ENCODE results near the gene ADARB2.

The ADARB2 gene

DNA sequence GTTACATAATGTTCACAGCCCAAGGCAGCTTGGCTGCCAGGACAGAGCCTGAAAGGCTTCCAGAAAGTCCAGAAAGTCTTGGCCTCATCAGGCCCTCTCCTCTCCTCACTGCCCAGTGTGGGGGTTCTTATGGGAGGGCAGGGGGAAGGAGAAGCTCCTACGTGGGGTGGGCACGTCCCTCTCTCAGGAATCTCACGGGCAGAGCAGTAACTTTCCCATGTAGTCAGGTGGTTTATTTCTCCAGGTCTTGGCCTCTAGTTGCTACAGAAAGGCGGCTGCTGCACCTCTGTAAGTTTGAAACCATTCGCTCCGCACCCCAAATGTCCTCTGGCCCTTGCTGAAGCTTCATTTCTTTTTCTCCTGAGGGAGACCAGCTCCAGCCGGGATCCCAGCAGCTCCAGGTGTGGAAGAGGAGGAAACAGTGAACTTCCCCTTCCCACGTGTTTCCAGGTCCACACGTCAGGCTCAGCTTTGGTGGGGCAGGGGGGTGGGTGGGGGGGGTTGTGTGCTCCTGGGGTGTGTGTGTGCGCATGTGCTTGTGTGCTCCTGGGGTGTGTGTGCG lies 360.9 kb downstream of the ADARB2 start:
- DNase-seq: no peak

- no peak for DNase-seq
Observed at GRCh38 chr10:1375346-1376170, 361.8 kb downstream of the ADARB2 start.

DNA sequence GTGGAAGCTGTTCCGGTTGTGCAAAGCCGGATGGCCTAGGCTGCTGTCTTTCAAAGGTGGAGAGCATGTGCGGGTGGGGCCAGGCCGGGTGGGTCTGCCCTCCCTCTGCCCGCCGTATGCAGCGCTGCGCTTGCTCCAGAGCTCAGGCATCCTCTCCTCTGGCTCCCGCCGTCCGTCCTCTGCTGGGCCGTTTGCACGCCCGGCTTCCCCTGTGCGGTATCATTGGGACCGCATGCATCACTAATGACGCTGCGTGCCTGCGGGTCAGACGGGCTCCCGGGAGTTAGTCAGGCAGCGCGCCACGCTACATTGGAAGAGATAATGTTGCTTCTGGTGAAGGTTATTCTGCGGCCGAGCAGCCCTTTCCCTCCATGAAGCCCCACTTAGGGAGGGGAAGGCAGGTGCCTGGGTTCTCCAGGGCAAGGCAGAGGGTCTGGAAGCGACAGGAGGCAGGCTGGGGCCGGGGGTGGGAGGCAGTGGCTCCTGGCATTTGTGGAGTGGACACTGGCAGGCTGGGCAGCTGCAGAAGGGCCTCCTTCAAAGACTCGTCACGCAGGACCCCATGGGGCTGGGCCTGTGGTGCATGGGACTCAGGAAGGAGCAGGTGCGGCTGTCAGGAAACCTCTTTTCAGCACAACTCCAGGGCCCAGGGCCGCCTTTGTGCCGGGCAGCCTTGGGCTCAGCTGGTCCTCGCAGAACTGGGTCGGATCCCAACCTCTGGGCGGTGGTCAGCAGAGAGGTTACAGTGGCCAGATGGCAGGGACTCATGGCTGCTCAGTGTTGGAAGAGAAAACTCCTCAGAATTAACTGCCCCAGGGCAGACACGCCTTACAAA lies 362.6 kb downstream of the ADARB2 start:
- no peak for DNase-seq

DNA sequence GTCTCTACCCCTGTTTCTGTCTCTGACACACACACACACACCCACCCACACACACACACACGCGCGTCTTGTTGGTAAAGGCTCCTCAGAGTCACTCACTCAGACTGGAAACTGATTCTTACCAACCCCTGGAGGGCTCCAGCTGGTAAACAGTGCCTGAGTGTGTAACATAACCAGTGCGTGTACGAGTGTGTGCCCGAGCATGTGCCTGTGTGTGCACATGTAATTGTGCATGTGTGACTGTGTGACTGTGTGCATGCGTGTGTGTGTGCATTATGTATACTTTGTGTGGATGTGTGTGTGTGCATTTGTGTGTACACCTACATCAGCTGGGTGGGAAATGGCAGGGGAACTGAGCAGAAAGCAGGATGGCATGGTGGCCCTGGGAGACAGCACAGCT lies 364.0 kb downstream of the ADARB2 start:
- no peak for DNase-seq

DNA sequence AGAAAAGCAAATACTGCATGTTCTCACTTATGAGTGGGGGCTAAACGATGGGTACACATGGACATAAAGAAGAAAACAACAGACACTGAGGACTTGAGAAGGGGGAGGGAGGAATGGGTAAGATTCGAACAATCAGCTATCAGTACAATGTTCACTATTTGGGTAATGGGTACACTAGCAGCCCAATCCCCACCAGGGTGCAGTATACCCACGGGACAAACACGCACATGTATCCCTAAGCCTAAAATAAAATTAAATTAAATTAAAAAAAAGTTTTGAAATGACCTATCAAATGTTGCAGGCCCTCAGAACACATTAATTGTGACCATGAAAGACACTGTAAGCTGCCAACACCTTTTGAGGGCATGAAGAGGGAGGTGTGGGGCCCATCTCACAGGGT lies 365.1 kb downstream of the ADARB2 start:
- DNase-seq: no peak

- no peak for DNase-seq
Observed at GRCh38 chr10:1370298-1370697, 367.0 kb downstream of the ADARB2 start.

DNA sequence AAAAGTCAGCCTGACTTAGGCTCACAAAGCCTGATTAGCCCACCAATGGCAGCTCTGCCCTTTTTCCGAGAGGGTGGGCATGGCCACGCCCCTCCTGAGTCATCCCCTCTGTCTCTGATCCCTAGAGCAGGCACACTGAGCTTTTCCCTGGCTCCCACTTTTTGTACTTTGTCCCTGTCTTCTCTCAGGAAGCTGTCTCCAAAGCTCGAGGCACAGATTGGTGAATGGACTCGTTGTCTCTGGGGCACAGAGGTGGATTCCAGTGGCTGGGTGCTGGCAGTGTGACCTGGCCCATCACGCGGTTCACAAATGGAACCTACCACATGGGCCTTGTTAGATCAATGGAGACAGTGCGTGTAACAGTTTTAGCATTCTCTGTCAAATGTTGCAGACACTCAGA lies 367.7 kb downstream of the ADARB2 start:
- DNase-seq: no peak

DNA sequence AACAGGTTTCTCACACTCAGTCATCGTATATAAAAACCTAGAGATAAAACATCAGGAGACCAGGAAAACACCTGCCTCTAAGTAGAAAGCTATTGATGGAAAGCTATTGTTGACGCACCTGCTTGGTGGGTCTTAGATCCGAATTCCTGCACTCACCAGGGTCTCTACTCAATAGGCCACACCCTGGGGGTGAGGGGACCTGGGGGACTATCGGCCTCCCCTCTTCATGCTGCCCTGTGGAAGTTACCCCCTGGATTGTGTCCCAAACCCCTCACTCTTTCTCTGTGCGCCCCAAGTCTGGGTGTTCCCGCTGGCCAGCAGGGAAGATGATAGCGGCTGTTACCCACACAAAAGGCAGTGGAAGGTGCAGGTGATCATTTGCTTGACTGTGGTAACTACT lies 368.1 kb downstream of the ADARB2 start:
- DNase-seq: no peak

DNA sequence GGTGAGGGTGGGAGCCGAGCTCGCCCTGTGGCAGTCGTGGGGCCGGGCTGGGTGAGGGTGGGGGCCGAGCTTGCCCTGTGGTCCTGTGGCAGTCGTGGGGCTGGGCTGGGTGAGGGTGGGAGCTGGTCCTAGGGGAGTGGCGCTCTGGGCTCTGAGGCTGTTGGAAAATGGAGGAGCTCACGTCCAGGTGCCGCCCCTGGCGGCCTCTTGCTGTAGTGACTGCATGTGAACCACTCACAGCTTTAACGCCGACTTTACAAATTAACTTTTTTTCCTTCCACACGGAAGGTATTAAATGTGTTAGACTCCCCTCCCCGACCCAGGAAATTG lies 368.5 kb downstream of the ADARB2 start:
- DNase-seq: peak; percentile 41

DNA sequence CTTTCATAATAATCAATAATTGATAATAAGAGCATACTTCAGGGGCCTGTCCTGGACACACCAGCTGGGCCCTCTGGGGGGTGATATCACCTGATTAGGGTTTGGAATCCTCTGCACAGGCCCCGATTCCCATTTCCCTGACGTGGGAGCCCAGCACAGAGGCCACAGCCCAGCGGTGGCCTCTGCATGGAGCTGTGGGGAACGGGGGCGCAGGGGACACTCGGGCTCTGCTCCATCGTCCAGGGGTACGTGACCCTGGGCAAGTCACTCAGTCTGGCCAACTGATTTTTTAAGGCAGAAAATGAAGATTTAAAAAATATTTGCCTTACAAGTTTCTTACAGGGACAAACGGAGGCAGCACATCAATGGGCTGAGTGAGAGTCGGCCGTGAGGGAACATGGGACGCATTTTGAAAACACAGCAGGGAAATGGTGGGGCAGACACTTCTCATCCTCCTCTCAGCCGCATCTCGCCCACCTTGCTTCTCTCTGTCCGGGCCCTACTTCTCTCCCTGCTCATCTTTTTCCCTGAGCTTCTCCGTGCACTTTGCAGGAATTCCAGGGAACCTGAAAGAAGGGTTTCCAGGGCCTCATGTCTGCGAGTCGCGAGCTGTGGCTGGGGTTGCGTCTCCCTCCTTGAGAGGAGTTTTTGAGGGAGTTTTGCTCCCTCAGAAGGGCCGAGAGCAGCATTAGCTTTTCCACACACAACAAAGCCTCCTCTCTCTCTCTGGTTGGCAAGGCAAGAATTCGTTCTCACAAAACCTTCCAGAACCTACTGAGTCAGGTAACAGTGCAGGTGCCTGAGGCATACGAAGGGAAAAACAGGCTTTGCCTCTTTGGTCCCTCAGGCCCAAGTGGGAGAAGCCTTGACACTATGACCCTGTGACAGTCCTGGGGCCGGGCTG lies 369.1 kb downstream of the ADARB2 start:
- no peak for DNase-seq

- no peak for DNase-seq
Observed at GRCh38 chr10:1366811-1367425, 370.4 kb downstream of the ADARB2 start.

DNA sequence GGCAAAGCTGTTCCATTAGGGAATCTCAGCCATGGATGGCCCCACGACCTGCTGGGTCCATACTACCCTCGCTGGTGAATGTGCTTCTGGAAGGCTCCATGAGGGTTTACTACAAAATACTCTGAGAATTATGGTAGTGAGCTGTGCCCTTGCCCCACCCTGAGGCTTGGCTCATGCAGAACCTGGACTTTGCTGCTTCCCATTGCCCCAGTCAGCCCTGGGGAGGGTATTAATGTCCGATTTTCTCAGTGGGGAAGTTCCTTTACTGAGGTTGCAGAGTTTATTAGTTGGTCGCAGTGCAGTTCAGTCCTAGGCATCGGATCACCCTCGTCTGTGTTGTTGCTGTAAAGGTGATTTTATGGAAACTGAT lies 371.0 kb downstream of the ADARB2 start:
- no peak for DNase-seq

- no peak for DNase-seq
Observed at GRCh38 chr10:1365540-1366321, 371.6 kb downstream of the ADARB2 start.

DNA sequence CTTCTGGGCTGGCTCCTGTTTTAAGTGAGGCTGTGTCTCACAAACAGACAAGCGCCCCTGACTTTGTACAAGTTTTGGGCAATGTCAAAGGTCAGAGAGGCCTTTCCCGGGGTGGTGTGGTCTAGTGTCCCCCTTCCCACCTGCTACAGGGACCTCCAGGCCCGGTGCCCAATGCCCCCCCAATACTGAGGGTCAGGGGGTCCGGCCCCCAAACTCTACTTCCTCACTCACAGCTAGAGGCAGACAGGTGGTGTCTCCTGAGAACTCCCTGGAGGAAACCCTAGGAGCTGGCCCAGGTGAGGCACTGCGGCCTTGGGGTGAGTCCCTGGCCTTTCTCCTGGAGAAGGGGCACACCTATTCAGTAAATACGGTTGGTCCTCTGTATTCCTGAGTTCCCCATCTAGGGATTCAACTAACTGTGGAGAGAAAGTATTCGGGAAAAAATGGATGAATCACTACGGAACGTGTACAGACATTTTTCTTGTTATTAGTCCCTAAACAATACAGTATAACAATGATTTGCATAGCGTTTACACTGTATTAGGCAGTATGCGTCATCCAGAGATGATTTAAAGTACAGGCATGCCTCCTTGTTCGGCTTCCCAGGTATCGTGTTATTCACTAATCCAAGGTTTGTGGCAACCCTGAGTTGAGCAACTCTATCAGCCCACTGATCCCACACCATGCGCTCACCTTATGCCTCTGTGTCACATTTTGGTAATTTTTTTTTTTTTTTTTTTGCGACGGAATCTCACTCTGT lies 373.0 kb downstream of the ADARB2 start:
- no peak for DNase-seq

DNA sequence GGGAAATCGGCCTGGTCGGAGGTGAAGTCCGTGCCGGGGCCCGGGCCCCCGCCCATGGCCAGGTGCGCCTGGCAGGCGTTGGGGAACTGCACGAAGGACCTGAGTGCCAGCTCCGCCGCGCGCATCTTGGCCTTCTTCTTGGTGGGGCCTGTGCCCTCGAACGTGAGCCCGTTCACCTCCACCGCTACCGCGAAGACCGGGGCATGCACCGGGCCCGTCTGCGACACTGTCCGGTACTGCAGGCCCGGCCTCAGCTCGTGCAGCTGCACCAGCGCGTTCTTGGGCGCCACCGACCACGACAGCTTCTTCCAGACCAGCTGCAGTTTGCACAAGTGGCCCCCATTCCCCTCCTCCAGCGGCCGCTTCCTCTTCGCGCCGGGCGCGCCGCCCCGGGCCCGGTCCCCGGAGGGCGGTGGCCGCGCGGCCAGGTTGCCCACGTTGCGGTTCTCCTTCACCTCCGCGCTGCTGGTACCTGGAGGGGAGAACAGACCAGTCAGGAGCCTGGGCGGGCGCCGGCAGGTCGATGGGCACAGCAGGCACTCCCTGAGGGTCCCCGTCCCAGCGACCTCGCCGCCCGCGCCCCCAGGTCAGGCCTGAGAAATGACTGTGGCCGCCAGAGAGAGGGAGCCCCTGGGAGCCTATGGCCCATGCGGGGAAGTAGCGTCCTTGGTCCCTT lies 373.7 kb downstream of the ADARB2 start:
- DNase-seq: no peak

DNA sequence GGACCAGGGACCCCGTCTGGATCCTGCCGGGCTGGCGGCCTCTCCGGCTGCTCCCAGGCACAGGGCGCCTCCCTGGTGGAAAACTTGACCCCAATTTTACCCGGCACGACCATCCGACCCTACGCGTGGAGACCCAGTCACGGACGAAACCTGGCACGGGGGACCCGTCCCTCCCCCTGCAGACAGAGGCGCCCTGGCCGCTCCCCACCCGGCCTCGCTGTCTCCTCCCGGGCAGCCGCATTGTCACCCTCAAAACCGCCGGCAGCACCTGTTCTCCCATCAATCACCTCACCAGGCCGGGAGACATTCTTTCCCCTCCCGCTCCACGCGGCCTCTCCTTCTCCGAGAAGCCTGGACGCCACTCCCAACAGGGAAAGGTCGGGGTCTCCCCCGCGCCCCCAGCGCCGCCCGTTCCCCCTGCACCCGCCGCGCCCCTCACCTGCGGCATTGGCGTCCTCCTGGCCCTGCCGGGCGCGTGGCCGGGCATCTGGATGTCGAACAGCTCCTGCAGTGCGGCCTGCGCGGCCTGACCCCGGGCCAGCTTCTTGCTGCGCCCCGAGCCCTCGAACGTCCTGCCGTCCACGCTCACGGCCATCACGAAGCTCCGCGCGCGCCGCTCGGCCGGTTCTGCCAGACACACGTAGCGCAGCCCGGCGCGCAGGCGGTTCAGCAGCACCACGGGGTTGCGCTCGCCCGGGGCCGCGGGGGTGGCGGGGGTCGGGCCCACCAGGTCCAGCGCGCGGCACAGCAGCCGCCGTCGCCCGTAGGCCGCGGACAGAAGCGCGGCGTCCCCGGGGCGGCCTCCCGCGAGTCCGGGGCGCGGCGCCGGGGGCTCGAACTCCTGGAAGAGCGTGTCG lies 374.5 kb downstream of the ADARB2 start:
- no peak for DNase-seq

DNA sequence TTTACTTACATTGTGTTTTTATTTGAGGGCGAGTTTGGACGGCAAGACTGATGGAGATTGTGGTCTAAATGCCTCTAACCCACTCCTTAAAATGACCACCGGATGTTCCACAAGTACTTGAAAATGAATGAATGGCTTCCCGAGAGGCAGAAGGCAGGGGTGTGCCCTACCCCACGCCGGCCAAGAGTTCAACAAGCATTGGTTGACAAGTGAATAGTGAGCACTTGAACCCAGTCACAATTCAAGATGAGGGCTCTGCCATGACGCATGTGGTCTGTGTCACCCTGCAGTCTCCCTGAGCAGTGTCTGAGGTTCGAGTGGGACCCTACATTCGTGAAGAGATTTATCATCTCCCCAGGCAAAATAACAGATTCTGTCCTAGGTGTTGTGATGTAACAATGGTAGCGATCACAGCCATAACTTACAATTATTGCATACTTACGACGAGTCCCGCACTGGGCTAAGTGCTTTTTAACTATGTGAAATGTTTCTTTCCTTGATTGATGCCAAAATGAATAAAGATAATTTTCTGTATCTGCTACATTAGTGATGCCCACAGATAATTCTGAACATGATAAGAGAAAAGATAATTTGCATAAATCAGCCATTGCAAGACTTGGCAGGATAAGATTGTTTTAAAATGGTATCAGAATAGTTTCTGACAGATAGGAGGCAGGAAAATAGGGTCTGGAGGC lies 375.8 kb downstream of the ADARB2 start:
- no peak for DNase-seq

DNA sequence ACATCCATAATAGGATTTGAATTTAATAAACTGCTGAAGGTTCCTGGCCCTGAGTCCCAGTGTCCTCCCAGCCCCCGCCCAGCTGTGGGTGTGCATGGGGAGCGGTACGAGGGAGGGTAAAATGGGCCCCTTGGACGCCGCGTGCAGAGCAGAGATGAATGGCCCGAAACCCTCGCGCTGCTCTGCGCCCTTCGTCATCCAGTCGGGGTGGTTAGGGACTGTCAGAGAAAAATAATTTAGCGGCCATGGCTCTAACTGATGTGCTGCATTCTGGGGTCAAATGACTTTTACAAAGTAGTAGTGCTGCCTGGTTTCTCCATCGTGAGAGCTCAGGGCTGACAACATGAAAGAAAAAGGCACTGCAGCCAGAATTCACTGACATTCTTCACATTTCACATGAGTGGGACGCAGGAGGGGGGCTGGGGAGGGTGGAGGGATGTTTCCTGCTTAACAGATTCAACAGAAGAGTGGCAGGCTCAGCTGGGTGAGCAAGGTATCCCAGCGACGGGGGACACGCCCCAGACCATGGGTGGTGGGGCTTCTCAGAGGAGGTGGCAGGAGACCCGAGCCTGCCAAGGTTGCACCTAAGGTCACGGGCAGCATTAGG lies 376.7 kb downstream of the ADARB2 start:
- DNase-seq: no peak
